Inferior parietal cortex (tissue), 1 donor: ENCODE results near the gene AMDHD2.
"Not testable (repeated sequence)": the region's sequence is repeated elsewhere in the genome, so short reads cannot be mapped to it uniquely, and the experiment has no call there.

Experiments used
- DNase-seq: peaks from one replicate; pipeline ENCODE4 v3.0.0-alpha.2; 2016; ENCODE audit errors: extremely low spot score

The AMDHD2 gene

DNA sequence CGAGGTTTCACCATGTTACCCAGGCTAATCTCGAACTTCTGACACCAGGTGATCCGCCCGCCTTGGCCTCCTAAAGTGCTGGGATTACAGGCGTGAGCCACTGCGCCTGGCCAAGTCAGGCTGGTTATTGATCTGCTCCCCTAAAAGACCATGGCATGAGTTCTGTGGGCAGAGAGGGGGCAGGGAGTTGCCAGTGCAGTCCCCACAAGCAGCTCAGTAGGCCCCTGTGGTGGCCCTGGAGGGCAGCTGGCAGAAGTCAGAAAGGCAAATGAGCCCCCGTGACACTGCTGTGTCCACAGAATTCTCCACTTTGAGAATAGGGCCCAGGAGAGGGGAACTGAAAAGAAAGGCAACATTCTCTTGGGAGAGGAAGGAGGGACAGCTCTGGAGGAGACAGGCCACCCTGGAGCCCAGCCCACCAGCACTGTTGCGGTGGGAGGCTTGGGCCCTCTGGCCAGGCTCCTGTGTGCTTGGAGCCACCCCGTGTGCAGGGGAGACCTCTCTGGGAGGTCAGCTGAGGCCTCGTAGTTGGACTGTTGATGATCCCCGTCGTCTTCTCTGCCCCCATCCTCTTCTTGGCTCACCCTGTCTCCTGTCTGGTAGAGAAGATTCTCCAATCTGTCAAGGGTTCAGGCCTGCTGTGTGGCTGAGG lies 2.1 kb upstream of the AMDHD2 start:
- no peak for DNase-seq

DNA sequence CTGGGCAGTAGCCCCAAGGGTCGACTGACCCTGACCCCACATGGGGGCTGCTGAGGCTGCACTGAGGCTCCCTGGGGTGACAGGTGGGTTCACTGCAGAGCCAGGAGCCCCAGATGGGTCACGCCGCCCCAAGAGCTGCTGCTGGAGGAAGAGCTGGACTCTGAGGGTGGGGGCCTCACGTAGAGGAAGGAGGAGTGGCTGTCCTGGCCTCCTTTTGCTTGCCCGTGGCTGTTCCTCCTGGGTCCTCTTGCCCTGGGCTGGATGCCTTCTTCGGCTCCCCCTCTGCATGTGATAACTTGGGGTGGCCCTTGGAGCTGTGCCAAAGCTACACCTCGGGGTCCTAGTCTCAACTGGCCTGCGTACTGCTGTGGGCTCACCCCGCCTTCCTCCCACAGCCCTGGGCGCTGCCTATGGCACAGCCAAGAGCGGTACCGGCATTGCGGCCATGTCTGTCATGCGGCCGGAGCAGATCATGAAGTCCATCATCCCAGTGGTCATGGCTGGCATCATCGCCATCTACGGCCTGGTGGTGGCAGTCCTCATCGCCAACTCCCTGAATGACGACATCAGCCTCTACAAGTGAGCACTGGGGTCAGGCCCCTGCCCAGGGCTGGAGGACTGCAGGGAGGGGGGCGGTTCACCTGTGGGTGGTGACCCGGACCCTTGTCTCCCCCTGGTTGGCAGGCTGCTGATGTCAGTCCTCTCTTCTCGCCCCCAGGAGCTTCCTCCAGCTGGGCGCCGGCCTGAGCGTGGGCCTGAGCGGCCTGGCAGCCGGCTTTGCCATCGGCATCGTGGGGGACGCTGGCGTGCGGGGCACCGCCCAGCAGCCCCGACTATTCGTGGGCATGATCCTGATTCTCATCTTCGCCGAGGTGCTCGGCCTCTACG lies 1.1 kb upstream of the AMDHD2 start:
- no peak for DNase-seq

DNA sequence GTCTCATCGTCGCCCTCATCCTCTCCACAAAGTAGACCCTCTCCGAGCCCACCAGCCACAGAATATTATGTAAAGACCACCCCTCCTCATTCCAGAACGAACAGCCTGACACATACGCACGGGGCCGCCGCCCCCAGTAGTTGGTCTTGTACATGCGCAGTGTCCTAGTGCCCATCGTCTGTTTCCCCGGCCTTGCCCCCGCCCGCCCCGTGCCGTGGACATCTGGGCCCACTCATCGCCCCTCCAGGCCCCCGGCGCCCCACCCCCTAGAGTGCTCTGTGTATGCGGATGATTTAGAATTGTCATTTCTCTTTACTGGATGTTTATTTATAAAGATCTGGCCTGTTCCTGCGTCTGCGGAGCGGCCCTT lies 475 bp upstream of the AMDHD2 start:
- no peak for DNase-seq

DNA sequence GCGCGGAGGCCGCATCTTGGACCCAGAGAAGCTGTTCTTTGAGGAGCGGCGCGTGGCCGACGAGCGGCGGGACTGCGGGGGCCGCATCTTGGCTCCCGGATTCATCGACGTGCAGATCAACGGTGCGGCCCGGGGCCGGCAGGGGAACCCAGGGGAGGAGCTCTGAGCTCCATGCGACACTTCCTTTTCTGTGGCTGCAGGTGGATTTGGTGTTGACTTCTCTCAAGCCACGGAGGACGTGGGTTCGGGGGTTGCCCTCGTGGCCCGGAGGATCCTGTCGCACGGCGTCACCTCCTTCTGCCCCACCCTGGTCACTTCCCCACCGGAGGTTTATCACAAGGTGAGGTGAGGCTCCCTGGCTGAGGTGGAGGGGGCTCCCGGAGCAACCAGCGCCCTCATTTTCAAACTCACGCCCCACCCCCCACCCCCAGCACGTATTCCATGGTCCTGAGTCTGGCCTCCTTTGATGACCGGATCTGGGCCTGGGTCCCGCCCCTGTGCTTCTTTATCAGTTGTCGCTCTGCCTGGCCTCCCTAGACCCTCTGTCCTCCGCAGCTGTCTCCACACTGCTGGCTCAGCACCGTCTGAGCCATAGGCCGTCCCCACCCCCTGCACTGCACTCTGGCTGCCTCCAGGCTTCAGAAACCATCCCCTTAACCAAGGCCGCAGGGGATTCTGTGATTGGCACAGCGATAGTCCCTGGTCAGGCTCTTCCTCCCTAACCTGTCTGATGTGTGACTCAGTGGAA lies 787 bp downstream of the AMDHD2 start:
- DNase-seq = no peak

DNA sequence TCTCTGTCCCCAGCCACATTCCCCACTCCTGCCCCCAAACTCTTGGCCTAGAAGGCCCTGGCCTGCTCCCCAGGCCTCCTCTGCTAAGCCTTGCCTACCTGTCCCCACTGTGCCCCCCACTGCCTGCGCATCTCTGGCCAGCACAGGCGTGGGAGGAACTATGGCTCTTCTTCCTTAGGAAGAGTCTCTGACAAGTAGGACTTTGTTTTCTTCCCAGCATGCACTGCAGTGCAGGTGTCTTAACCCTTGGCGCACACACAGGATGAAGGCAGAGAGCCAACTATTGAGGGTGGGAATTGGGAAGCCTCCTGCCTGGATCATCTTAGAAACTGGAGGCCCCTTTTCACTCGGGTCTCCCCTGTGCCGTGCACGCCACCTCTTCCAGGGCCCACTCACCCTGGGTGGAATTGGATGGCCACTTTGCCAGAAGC lies 3.6 kb downstream of the AMDHD2 start:
- DNase-seq = no peak

DNA sequence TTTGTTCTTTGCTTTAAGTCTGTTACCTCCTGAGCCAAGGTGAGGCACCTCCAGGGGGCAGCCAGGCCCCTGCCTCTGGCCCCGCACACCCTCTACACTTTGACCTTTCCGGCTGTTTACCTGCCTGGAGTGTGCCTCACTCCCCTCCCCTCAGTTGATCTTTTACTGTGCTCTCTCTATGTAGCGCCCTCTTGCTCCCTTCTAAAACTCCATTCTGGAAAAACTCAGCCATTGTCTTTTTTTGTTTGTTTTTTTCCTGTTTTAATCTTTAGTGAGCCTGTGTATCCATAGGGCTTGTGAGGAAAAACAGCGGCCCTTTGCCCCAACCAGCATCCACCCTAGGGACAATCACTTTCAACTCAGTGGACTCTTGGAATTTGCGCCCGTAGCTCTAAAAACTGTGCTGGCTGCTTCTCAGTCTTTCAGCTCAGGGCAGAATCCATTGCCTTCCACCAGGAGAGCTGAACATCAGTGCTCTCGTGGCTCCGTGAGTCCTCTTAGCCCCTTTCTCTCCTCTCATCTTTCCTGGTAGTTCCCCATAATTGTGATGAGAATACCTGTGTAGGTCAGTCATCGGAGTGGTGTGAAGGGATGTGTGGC lies 4.3 kb downstream of the AMDHD2 start:
- DNase-seq = no peak

DNA sequence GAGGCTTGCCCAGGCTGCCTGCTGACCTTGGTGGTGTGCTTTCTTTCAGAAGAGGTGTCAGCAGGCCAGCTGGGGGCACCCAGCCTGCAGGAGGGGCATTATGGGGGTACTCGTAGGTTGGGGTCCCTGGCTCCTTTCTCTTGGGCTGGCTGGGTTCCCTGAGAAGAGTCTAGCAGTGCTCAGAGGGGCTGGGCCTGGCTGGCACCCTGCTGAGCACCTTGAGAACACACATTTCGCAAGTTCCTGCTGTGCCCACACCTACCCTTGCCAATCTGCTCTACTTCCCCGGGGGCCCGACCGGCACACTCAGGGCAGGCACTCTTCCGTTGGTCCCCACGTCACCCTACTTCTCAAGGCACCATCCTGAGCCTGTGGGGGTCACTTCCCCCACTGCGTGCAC lies 6.0 kb downstream of the AMDHD2 start:
- DNase-seq = no peak

DNA sequence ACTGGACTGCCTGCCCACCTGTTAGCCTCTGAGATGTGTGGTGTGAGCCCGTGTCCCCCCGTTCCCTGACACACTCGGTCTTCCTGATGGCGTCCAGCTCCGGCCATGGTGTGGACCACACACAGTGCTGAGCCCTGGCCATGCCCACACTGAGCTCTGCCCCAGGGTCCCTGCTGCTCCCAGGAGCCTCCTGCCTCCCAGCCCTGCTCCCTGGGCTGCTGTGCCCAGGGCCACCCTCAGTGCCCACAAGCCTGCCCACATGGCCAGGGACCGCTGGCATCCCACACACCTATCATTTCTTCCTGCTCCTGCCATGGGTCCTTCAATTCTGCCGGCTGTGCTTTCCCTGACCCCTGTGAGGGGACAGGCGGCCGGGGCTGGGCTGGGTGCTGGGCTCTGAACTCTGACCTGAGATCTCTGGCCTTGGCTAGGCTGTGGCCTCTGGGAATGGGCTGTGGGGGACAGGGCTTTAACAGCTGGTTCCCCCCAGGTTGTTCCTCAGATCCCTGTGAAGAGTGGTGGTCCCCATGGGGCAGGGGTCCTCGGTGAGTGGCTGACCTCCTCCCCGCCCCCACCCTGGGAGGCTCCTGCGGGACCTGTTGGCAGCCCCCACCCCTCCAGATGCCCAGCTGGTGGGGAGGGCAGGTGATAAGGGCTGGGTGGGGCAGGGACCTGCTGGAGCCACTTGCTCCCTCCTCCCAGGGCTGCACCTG lies 7.1 kb downstream of the AMDHD2 start:
- DNase-seq = no peak

DNA sequence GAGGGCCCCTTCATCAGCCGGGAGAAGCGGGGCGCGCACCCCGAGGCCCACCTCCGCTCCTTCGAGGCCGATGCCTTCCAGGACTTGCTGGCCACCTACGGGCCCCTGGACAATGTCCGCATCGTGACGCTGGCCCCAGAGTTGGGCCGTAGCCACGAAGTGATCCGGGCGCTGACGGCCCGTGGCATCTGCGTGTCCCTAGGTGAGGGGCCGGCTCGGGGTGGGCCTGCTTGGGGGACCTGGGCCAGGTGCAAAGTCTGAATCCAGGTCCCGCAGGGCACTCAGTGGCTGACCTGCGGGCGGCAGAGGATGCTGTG lies 7.6 kb downstream of the AMDHD2 start:
- DNase-seq = no peak

DNA sequence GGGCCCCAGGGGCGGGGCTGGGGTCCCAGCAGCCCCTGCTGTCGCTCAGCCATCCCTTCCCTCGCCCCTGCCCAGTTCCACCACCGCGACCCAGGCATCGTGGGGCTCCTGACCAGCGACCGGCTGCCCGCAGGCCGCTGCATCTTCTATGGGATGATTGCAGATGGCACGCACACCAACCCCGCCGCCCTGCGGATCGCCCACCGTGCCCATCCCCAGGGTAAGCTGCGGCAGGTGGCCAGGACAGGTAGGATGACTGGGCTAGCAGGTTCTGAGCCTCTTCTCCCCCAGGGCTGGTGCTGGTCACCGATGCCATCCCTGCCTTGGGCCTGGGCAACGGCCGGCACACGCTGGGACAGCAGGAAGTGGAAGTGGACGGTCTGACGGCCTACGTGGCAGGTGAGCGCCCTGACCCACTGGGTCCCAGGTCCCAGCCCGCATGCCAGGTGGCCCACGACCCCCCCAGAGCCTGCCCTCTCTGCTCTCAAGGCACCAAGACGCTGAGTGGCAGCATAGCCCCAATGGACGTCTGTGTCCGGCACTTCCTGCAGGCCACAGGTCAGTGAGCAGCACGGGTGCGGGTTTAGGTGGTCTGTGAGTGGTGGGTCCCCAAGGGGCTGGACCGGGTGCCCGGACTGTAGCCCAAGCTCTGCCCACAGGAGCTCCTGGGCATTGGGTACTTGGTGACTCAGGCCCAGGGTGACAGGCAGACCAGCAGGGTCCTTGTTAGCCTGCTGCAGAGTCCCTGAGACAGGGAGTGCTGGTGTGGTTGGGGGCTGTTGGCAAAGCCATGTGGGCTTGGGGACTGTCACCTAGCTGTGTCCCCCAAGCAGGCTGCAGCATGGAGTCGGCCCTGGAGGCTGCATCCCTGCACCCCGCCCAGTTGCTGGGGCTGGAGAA lies 8.2 kb downstream of the AMDHD2 start:
- DNase-seq = no peak

DNA sequence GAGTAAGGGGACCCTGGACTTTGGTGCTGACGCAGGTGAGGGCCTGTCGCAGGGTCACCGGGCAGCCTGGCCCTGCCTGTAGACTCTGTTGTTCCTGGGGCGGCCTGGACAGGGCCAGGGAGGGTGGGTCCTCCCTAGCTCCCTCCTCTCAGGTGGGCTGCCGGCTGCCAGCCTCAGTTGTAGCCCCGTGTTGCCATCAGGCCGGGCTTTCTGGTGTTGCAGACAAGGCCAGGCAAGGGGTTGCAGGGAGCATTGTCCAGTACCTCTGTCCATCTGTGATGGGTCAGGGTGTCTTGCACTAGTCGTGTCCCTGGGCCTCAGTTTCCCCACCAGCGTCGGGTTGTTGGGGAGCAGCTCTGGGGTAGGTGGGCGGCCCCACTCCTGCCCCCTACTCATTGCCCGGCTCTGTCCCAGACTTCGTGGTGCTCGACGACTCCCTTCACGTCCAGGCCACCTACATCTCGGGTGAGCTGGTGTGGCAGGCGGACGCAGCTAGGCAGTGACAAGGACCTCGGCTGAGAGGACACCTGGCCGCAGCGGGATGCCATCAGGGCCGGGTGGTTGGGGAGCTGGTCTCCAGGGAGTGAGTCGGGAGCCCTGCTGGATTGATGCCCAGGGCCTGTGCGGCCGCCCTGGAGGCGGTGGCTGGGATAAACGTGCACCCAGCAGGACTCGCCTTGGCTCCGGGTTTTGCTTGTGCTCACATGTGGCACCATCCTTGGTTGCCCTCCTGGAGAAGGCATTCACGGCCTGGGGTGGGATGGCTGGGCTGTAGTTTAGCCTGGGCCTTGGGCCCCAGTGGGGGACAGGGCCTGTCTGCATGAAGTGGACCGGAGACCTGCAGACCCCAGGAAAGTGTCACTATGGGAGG lies 9.1 kb downstream of the AMDHD2 start:
- no peak for DNase-seq

DNA sequence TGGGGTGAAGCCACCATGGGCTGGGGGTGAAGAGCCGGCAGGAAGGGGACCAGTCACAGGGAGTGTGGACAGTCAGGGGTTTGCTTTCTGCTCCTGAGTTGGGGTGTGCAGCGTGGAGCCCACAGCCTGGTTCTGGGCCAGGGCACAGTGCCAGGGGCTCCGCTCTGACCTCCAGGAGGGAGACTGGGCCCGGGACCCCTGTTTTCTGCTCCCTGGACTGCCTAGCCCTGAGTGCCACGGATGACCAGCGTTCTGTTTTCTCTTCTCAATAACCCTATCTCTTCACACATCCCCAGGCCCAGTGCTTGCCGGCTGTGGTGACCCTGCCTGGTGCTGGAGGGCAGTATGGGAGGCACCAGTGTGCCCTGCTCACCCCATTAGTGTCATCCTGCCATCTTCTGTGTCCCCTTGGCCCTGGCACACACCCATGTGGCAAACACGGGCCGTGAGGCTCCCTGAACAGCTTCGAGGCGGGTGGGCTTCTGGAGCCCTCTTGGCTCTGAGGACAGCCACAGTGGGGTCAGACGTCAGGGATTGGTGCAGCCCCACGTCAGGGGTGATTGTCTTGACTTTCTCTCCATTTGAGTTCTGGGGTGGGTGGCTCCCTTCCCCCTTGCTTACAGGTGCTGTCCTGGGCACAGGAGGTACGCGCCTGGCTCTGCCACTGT lies 9.9 kb downstream of the AMDHD2 start:
- no peak for DNase-seq

DNA sequence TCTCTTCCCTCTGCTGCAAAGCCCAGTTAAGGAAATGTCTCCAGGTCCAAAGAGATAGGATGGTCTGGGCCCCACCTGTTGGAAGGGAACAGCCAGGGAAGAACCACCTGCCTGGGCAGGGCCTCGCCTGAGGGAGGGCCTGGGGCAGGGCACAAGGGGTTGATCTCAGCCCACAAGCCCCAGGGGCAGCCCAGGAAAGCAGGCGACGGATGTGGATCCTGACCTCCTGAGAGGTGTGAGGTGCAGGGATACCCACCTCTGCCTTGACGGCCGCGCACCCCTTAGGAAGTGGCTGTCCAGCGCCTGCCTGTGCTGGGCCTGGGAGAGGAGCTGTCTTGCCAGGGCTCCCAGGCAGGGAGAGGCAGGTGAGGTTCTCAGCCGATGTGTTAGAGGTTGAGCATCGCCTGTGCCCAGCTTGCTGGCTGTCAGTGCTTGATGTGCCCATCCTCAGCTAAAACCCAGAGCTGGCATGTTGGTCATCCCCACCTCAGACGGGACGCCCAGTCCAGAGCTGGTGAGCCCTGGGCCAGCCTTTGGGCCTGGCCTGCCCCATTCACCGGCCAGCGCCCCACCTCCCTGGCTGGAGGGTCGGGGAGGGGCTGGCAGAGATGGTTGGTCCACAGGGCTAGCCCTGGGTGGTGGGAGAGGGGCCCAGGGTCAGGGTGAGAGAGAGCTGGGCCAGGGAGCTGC lies 10.6 kb downstream of the AMDHD2 start:
- DNase-seq = no peak

DNA sequence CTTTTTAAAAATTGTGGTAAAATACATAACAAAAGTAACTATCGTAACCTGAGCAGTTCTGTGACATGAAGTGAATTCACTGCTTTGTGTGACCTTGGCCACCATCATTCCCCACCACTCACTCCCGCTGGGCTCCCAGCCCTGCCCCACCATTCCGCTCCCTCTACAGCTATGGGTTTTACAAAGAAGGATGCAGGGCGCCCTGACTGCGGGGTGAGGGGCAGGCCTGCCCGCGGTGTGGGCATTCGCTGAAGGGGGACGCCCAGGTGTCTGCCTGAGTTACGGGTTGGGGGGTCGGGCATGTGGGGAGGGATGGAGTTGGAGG lies 11.2 kb downstream of the AMDHD2 start, which contains the start of gene CEMP1:
Gene CEMP1 (minus strand): TSS at position 38 of the 325 bp plus-strand sequence. CDS start 335 bp downstream, outside the sequence.
- DNase-seq = no peak

DNA sequence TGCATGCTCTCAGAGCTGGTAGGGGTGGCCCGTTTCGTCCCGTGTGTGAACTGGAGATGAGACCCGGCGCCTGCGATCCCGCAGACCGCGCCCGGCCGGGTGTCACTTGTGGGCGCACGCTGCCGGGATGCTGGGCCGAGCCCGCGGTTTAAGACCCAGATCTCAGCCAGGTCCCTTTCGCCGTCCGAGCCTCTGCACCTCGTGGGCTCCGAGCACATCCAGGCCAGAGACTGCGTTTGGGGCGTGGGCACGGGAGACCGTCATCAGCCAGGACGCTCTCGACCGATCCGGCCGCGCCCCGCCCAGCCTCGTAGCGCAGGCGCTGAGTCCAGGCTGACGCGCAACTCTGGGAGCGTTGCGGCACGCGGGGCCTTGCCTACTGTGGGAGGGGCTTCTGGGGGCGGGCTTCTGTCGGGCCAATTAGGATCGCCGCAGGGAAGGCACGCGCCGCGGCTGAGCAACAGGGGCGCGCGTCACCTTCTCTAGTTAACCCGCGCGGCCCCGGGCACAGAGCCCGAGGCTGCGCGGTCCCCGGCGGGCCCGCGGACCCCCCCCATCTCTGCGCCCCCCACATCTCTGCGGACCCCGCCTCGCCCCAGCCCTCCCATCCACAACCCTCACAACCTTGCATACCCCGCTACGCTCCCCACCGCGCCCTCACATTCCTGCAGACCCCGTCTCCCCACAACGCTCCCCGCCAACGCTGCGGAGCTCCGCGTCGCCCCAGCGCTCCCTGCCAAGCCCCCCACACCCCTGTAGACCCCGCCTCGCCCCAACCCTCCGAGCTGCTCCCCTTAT lies 11.7 kb downstream of the AMDHD2 start:
- DNase-seq = peak; percentile 95

DNA sequence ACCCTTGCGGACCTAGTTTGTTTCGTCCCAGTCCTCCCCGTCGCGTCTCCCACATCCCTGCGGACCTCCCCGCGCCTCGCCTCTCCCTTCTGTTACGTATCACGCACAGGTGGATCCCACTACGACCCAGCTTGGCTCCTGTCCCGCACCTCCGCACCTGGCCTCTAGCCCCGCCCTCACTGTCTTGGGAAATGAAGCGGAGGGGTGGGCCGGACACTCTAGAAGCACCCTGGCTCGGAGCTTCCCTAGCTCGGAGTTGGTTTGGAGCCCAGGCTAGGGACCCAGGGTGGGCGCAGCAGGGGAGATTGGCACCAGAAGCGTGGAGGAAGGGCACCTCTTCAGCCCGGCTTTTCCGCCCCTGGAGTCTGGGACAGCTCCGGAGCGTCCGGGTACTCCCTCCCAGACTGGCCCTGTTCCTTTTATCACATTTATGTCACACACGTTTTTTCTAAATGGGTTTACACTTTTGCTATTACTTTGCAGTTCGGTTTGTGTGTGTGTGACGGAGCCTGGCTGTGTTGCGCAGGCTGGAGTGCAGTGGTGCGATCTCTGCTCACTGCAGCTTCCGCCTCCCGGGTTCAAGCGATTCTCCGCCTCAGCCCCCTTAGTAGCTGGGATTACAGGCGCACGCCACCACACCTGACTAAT lies 12.4 kb downstream of the AMDHD2 start:
- no peak for DNase-seq

DNA sequence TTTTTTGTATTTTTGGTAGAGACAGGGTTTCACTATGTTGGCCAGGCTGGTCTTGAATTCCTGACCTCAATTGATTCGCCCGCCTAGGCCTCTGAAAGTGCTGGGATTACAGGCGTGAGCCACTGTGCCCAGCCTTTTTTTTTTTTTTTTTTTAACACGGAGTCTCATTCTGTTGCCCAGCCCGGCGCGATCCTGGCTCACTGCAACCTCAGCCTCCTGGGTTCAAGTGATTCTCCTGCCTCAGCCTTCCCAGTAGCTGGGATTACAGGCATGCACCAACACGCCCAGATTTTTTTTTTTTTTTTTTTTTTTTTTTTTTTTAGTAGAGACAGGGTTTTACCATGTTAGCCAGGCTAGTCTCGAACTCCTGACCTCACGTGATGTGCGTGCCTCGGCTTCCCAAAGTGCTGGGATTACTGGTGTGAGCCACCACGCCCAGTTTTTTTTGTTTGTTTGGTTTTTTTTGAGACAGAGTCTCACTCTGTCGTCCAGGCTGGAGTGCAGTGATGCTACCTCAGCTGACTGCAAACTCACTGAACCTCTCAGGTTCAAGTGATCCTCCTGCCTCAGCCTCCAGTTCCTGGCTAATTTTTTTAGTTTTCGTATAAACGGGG lies 13.1 kb downstream of the AMDHD2 start:
- DNase-seq = not testable (repeated sequence)
